Measurements from ENCODE around the gene PPTC7. TPM values are rescaled to one million over a fixed set of nuclear protein-coding genes. Genes with fewer than 3 reads are reported as not detected.
A peak's percentile ranks its signal among the peaks of the same experiment; 100 is the strongest.

The PPTC7 gene
- total RNA-seq, 2 donors from 2014 or later, result 11.2 to 21.8 TPM

DNA sequence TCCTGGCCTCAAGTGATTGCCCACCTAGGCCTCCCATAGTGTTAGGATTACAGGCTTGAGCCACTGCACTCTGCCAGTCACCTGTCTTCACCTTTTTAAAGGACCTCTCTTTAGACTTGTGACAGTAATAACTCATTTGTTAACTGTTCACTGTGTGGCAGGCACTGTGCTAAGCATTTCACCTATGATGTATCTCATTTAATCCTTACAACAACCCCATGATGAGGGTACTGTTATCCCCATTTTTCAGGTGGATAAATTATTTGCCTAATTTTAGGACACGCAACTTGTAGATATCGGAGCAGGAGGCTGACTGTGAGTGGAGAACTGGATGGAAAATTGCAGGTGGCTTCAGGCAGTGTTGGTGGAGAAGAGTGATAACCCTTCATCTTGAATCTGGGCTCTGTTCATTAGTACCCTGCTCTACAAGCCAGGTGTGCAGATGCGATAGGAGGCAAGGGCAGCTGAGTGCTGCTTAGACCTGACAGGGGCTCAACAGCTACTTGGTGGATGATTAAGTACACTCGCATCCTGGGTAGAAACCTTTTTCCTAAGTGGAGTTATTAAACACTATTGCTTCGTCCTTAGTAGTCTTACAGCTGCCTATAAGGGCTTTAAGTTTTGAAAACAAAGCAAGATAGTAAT lies 33.5 kb upstream of the PPTC7 start:
- no peak for DNase-seq (ENCODE audit: low spot score)
- no peak overlapping the region for H3K27ac ChIP-seq
- no peaks in the 10 kb centered on the region for H3K36me3 ChIP-seq
- WGBS, result 90% methylated on average over 5 of the region's 5 CpGs
- intact Hi-C loops (cut with DNase I), result no loop called here
- TF ChIP-seq POLR2A (IDR thresholded peaks at IDR 0.05), result no peak
- TF ChIP-seq POLR2AphosphoS5 (IDR thresholded peaks at IDR 0.05), result no peak
- TF ChIP-seq CTCF (IDR thresholded peaks at IDR 0.05), result no peak
- H3K9me3 ChIP-seq, result no peaks in the 10 kb centered on the region
- no peaks in the 10 kb centered on the region for H3K4me1 ChIP-seq (replicated peaks)
- no peaks in the 10 kb centered on the region for H3K27me3 ChIP-seq (replicated peaks; ENCODE audit: insufficient read depth)
- no peak overlapping the region for H3K4me3 ChIP-seq

GRCh38 chr12:110615171-110615570 lies 32.1 kb upstream of the PPTC7 start:
- intact Hi-C loops (cut with DNase I), result no loop called here
- 93% methylated on average over 8 of the region's 8 CpGs for WGBS

GRCh38 chr12:110613771-110614684 lies 30.9 kb upstream of the PPTC7 start, which contains the start of gene TCTN1:
Gene TCTN1, plus strand, starts transcription at chr12:110614129. Its CDS starts 54 bp downstream, at chr12:110614183.
- WGBS, result 1% methylated on average over 60 of the region's 60 CpGs
- peak within 1 kb of the TSS; percentile 57 to 69 for H3K27ac ChIP-seq
- peak within 1 kb of the TSS; percentile 46 to 62 for H3K4me3 ChIP-seq
- no peaks in the 10 kb centered on the region for H3K36me3 ChIP-seq
- peak; percentile 95 for DNase-seq (ENCODE audit: low spot score)
- H3K9me3 ChIP-seq, result no peaks in the 10 kb centered on the region
- intact Hi-C loops (cut with DNase I), result no loop called here
- H3K4me1 ChIP-seq (replicated peaks), result no peaks in the 10 kb centered on the region
- no peaks in the 10 kb centered on the region for H3K27me3 ChIP-seq (replicated peaks; ENCODE audit: insufficient read depth)
- peak in 2 of 4 experiments; percentile 41 to 45 for TF ChIP-seq CTCF (IDR thresholded peaks at IDR 0.05)
- peak; percentile 84 for TF ChIP-seq POLR2A (IDR thresholded peaks at IDR 0.05)
- TF ChIP-seq POLR2AphosphoS5 (IDR thresholded peaks at IDR 0.05), result peak; percentile 100

More at GRCh38 chr12:110615171-110615570, 32.1 kb upstream of the PPTC7 start:
- Histone ChIP-seq H3K4me3 (no peak overlapping the region), H3K9me3 (no peaks in the 10 kb centered on the region), H3K27me3 (replicated peaks; ENCODE audit: insufficient read depth) (no peaks in the 10 kb centered on the region), H3K36me3 (no peaks in the 10 kb centered on the region), H3K27ac (no peak overlapping the region), H3K4me1 (replicated peaks) (no peaks in the 10 kb centered on the region)
- no peak for TF ChIP-seq POLR2A (IDR thresholded peaks at IDR 0.05)
- no peak for TF ChIP-seq CTCF (IDR thresholded peaks at IDR 0.05)
- TF ChIP-seq POLR2AphosphoS5 (IDR thresholded peaks at IDR 0.05), result no peak
- DNase-seq (ENCODE audit: low spot score), result no peak

GRCh38 chr12:110613071-110613770 lies 30.1 kb upstream of the PPTC7 start:
- H3K36me3 ChIP-seq, result no peaks in the 10 kb centered on the region
- no peaks in the 10 kb centered on the region for H3K9me3 ChIP-seq
- no peaks in the 10 kb centered on the region for H3K4me1 ChIP-seq (replicated peaks)
- H3K4me3 ChIP-seq, result peak overlapping the region; percentile 46 to 62
- WGBS, result 70% methylated on average over 23 of the region's 23 CpGs
- peak overlapping the region; percentile 57 to 69 for H3K27ac ChIP-seq
- DNase-seq (ENCODE audit: low spot score), result no peak
- no peaks in the 10 kb centered on the region for H3K27me3 ChIP-seq (replicated peaks; ENCODE audit: insufficient read depth)
- TF ChIP-seq POLR2AphosphoS5 (IDR thresholded peaks at IDR 0.05) (no peak), POLR2A (IDR thresholded peaks at IDR 0.05) (no peak), CTCF (IDR thresholded peaks at IDR 0.05) (no peak)
- intact Hi-C loops (cut with DNase I), result no loop called here
